Thyroid gland (tissue), 4 donors: ENCODE results near the gene RIPOR1.

Source experiments
- POLR2A ChIP-seq, 2 donors: fragments of 450-650 bp; IDR thresholded peaks; one replicate each; pipeline ENCODE4 v1.6.1; 2017; ENCODE audit warnings: antibody characterized with exemption in 2 of 2, mild to moderate bottlenecking in 2 of 2, moderate library complexity in 1 of 2
- TF ChIP-seq, protein P1 (sequence below), 6 experiments: fragments of 200-600 bp in 3 of 6; fragments of 450-650 bp in 3 of 6; sonication (generic) in 3 of 6; IDR thresholded peaks; one replicate each; pipeline ENCODE4 v1.5.1; 2016 to 2019; ENCODE audit warnings: antibody characterized with exemption in 6 of 6, mild to moderate bottlenecking in 2 of 6, inconsistent platforms in 1 of 6, moderate library complexity in 1 of 6

DNA sequence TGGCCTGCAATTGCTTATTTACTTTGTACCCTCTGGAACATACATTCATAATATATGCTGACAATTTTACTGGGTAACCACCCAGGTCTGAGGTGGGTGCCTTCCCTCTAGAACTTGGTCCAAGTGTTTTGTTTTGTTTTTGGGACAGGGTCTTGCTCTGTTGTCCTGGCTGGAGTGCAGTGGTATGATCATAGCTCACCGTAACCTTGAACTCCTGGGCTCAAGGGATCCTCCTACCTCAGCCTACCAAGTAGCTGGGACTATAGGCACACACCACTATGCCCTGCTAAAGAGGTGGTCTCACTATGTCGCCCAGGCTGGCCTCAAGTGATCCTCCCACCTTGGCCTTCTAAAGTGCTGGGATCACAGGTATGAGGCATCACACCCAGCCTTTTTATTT, 22.5 kb downstream of the RIPOR1 start:
- TF ChIP-seq, protein P1, sequence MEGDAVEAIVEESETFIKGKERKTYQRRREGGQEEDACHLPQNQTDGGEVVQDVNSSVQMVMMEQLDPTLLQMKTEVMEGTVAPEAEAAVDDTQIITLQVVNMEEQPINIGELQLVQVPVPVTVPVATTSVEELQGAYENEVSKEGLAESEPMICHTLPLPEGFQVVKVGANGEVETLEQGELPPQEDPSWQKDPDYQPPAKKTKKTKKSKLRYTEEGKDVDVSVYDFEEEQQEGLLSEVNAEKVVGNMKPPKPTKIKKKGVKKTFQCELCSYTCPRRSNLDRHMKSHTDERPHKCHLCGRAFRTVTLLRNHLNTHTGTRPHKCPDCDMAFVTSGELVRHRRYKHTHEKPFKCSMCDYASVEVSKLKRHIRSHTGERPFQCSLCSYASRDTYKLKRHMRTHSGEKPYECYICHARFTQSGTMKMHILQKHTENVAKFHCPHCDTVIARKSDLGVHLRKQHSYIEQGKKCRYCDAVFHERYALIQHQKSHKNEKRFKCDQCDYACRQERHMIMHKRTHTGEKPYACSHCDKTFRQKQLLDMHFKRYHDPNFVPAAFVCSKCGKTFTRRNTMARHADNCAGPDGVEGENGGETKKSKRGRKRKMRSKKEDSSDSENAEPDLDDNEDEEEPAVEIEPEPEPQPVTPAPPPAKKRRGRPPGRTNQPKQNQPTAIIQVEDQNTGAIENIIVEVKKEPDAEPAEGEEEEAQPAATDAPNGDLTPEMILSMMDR (IDR thresholded peaks at IDR 0.05), result no peak
- no peak for TF ChIP-seq POLR2A (IDR thresholded peaks at IDR 0.05)
